Keratinocyte (primary cell): ENCODE measurements around the gene SAV1. TPM values are rescaled to one million over a fixed set of nuclear protein-coding genes. Genes with fewer than 3 reads are reported as not detected.

ENCODE experiments used
- DNase-seq: peaks from one replicate; pipeline ENCODE4 v3.0.0-alpha.2; 2011; ENCODE audit warnings: low read depth, missing footprints, low spot score
- FAIRE-seq: peaks from 2 replicates; lab custom pipeline; 2011; peaks lifted over from hg19 to GRCh38; lab: Jason Lieb, UNC
- H2AFZ ChIP-seq: 2 replicates; pipeline ENCODE4 v1.6.0; 2012; ENCODE audit warnings: low read length, control low read depth, inconsistent platforms; ENCODE audit not compliant: control insufficient read depth
- H3K27ac ChIP-seq: 2 replicates; pipeline ENCODE4 v1.5.1; 2011; ENCODE audit warnings: low read length; ENCODE audit not compliant: control insufficient read depth, insufficient read depth
- H3K27me3 ChIP-seq: 3 replicates; pipeline ENCODE4 v1.6.0; 2011; ENCODE audit warnings: low read length; ENCODE audit not compliant: control insufficient read depth, insufficient read depth; ENCODE audit errors: extremely low read depth
- H3K36me3 ChIP-seq, 2 experiments: 2 replicates in 1 of 2; 3 replicates in 1 of 2; pipeline ENCODE4 v1.5.1; 2011; ENCODE audit warnings: low read length in 2 of 2, mild to moderate bottlenecking in 1 of 2; ENCODE audit not compliant: control insufficient read depth in 2 of 2, insufficient read depth in 2 of 2; ENCODE audit errors: extremely low read depth in 1 of 2
- H3K4me1 ChIP-seq: 3 replicates; pipeline ENCODE4 v1.5.1; 2011; ENCODE audit warnings: low read length; ENCODE audit not compliant: control insufficient read depth, insufficient read depth; ENCODE audit errors: extremely low read depth
- H3K4me2 ChIP-seq: 3 replicates; pipeline ENCODE4 v1.6.0; 2011; ENCODE audit warnings: low read depth, low read length; ENCODE audit not compliant: control insufficient read depth, insufficient read depth; ENCODE audit errors: extremely low read depth
- H3K4me3 ChIP-seq, 3 experiments: fragments of 200-600 bp in 1 of 3; sonication (generic) in 1 of 3; 2 replicates in 2 of 3; 3 replicates in 1 of 3; pipeline ENCODE4 v1.5.1; 2011 to 2016; ENCODE audit warnings: low read length in 3 of 3, mild to moderate bottlenecking in 3 of 3, control low read depth in 2 of 3, inconsistent platforms in 1 of 3, low read depth in 1 of 3, mixed read lengths in 1 of 3, mixed run types in 1 of 3, moderate library complexity in 1 of 3; ENCODE audit not compliant: control insufficient read depth in 2 of 3, insufficient read depth in 2 of 3; ENCODE audit errors: extremely low read depth in 1 of 3
- H3K79me2 ChIP-seq: 2 replicates; pipeline ENCODE4 v1.6.0; 2012; ENCODE audit warnings: low read length; ENCODE audit not compliant: control insufficient read depth, insufficient read depth
- H3K9ac ChIP-seq: 3 replicates; pipeline ENCODE4 v1.6.0; 2011; ENCODE audit warnings: low read length; ENCODE audit not compliant: control insufficient read depth, insufficient read depth; ENCODE audit errors: extremely low read depth
- H3K9me1 ChIP-seq: 3 replicates; pipeline ENCODE4 v1.6.0; 2011; ENCODE audit warnings: low read length; ENCODE audit not compliant: control insufficient read depth, insufficient read depth; ENCODE audit errors: extremely low read depth
- H3K9me3 ChIP-seq: 2 replicates; pipeline ENCODE4 v1.5.1; 2012; ENCODE audit warnings: low read depth, low read length; ENCODE audit not compliant: control insufficient read depth
- H4K20me1 ChIP-seq: 3 replicates; pipeline ENCODE4 v1.6.0; 2011; ENCODE audit warnings: low read length; ENCODE audit not compliant: control insufficient read depth, insufficient read depth; ENCODE audit errors: extremely low read depth
- CTCF ChIP-seq, 3 experiments: IDR thresholded peaks in 1 of 3; conservative IDR thresholded peaks in 1 of 3; optimal IDR thresholded peaks in 1 of 3; 2 replicates in 2 of 3; 3 replicates in 1 of 3; pipeline versions ENCODE3 to v1.5.1; 2011; ENCODE audit warnings: low read length in 3 of 3, mild to moderate bottlenecking in 3 of 3, moderate library complexity in 2 of 3, control low read depth in 1 of 3, inconsistent platforms in 1 of 3; ENCODE audit not compliant: insufficient read depth in 2 of 3; ENCODE audit errors: extremely low read depth in 1 of 3
- EZH2 ChIP-seq: IDR thresholded peaks from one replicate; pipeline ENCODE4 v1.6.1; 2012; ENCODE audit warnings: inconsistent platforms, mild to moderate bottlenecking, low read length, moderate library complexity
- dilution Hi-C: fragments of 300-500 bp; cut with MboI; formaldehyde crosslinking; loops from one replicate; pipeline ENCODE4 v1.7.0; 2020; ENCODE audit warnings: low sequenced_read_pairs; ENCODE audit not compliant: extremely low pct_ligation_motif_present
- polyA plus RNA-seq, 5 experiments: library from polyadenylated mRNA; depleted of rRNA in 3 of 5; stranded (reverse) in 3 of 5; stranded (forward) in 1 of 5; unstranded in 1 of 5; fragments of >200 nt; gene quantifications; 1 replicate in 1 of 5; 2 replicates in 3 of 5; 3 replicates in 1 of 5; pipeline versions ENCODE4 v1.2.1 to v1.2.3, GENCODE V29; 2011 to 2012; ENCODE audit warnings: missing spikeins in 2 of 5, low read depth in 1 of 5, low replicate concordance in 1 of 5

Gene SAV1
- polyA plus RNA-seq, 1 donor (not counting 4 experiments of a cell fraction or from before 2014, with no cell fraction given) = 26.0 TPM

- Histone ChIP-seq H3K27ac (peak overlapping the region; percentile 57), H3K4me3 (peak overlapping the region in 2 of 3 experiments; percentile 13 to 25), H4K20me1 (no peaks in the 10 kb centered on the region), H2AFZ (peak overlapping the region; percentile 31), H3K4me1 (peaks cover 38% of the 10 kb centered on the region), H3K9me1 (no peaks in the 10 kb centered on the region), H3K36me3 (no peaks in the 10 kb centered on the region), H3K9ac (no peak overlapping the region), H3K9me3 (no peaks in the 10 kb centered on the region), H3K27me3 (no peaks in the 10 kb centered on the region), H3K79me2 (no peaks in the 10 kb centered on the region), H3K4me2 (peak overlapping the region; percentile 53)
- DNase-seq = no peak
- dilution Hi-C loops = no loop called here
- TF ChIP-seq CTCF (optimal IDR thresholded peaks at IDR 0.05 in 1 of 3, IDR thresholded peaks at IDR 0.05 in 1 of 3, conservative IDR thresholded peaks at IDR 0.05 in 1 of 3; ENCODE audit: extremely low read depth in 1 of 3, insufficient read depth in 2 of 3, low read length in 3 of 3) = no peak
- TF ChIP-seq EZH2 = no peak
- FAIRE-seq = peak; percentile 87
These were observed 7.5 kb upstream of the SAV1 start for GRCh38 chr14:50675597-50675996.

- Histone ChIP-seq H3K4me2 (no peak overlapping the region), H2AFZ (no peak overlapping the region)
These were observed 2.8 kb upstream of the SAV1 start for GRCh38 chr14:50670866-50671256.

More at GRCh38 chr14:50670866-50671256, 2.8 kb upstream of the SAV1 start:
- peaks cover 3% of the 10 kb centered on the region for H4K20me1 ChIP-seq
- H3K27ac ChIP-seq = no peak overlapping the region
- dilution Hi-C loops = no loop called here
- peaks cover 20% of the 10 kb centered on the region for H3K79me2 ChIP-seq
- H3K4me1 ChIP-seq = peaks cover 30% of the 10 kb centered on the region
- DNase-seq = no peak
- no peak for TF ChIP-seq CTCF (optimal IDR thresholded peaks at IDR 0.05 in 1 of 3, IDR thresholded peaks at IDR 0.05 in 1 of 3, conservative IDR thresholded peaks at IDR 0.05 in 1 of 3; ENCODE audit: extremely low read depth in 1 of 3, insufficient read depth in 2 of 3, low read length in 3 of 3)
- no peak for TF ChIP-seq EZH2
- FAIRE-seq = no peak
- no peak overlapping the region for H3K9ac ChIP-seq
- H3K27me3 ChIP-seq = no peaks in the 10 kb centered on the region
- H3K4me3 ChIP-seq = no peak overlapping the region
- no peaks in the 10 kb centered on the region for H3K9me1 ChIP-seq
- H3K36me3 ChIP-seq = no peaks in the 10 kb centered on the region
- H3K9me3 ChIP-seq = no peaks in the 10 kb centered on the region
